ENCODE results near the gene DMRTC2.

Gene DMRTC2

DNA sequence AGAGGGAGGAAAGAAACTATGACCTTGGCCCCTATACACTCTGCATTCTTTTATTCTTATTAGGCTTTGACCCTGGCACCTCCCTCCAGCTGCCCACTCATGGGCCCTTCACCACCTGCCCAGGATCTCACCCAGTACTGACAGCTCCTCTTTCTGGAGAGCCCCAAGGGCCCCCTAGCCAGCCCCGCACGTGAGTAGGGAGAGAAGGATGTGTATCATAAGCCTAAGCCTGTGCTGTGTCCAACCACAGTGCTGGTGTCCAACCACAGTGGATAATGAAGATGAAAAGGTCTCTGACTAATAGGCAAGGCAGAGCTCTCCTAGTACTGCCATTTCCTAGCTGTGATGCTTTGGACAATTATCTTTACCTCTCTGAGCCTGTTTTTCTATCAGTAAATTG, 4.2 kb downstream of the DMRTC2 start:
- POLR2A ChIA-PET = no interaction called here
- H3K4me3 ChIP-seq (ENCODE audit: low read depth, low read length) = no peak overlapping the region
- DNase-seq (ENCODE audit: low read depth, low spot score) = no peak
- CTCF ChIA-PET = interaction anchor here (1.3 kb wide), 1 partner anchor 12 kb away, joined by 4 read pairs; no protein-coding TSS in a partner anchor
- TF ChIP-seq, protein P1, sequence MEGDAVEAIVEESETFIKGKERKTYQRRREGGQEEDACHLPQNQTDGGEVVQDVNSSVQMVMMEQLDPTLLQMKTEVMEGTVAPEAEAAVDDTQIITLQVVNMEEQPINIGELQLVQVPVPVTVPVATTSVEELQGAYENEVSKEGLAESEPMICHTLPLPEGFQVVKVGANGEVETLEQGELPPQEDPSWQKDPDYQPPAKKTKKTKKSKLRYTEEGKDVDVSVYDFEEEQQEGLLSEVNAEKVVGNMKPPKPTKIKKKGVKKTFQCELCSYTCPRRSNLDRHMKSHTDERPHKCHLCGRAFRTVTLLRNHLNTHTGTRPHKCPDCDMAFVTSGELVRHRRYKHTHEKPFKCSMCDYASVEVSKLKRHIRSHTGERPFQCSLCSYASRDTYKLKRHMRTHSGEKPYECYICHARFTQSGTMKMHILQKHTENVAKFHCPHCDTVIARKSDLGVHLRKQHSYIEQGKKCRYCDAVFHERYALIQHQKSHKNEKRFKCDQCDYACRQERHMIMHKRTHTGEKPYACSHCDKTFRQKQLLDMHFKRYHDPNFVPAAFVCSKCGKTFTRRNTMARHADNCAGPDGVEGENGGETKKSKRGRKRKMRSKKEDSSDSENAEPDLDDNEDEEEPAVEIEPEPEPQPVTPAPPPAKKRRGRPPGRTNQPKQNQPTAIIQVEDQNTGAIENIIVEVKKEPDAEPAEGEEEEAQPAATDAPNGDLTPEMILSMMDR (IDR thresholded peaks at IDR 0.05; ENCODE audit: insufficient read depth, low read length, missing control alignments) = no peak

DNA sequence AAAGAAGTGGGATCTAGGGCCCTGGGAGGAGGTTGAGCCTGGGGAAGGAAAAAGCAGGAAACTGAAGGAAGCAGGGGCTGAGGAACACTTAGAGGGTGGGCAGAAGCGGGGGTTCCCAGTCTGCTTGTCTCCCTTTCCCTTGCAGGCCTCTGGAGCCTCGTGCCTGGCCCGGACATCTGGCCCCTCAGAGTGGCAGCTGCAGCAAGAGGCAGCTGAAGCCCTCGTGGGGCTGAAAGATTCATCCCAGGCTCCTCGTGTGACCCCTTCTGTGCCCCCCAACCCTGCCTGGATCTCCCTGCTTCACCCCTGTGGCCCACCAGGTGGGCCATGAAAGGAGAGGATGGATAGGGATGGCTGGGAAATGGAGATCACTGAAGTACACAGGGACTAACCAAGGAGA, 5.5 kb downstream of the DMRTC2 start:
- no peak for DNase-seq (ENCODE audit: low read depth, low spot score)
- ChIA-PET POLR2A (no interaction called here), CTCF (interaction anchor here (1.0 to 1.2 kb wide), 2 partner anchors 16 to 193 kb away, joined by 3 to 4 read pairs; no protein-coding TSS in a partner anchor)
- H3K4me3 ChIP-seq (ENCODE audit: low read depth, low read length) = no peak overlapping the region
- TF ChIP-seq, protein P1 (IDR thresholded peaks at IDR 0.05; ENCODE audit: insufficient read depth, low read length, missing control alignments) = no peak

DNA sequence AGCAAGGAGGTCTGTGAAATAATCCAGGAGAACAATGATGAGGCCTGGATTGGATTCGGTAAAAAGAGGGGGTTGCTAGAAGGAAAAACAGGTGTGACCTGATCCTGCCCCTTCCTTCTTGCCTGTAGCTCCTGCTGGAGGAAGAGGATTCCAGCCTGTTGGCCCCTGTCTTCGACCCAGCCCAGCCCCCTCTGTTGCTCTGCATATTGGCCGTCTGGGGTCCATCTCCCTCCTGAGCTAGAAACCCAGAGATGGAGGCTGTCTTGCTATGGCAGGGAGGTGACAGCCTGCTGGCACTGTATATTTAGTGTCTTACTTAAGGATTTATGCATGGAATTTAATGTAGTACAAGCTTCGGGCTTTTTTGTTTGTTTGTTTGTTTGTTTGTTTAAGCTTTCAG, 6.6 kb downstream of the DMRTC2 start:
- POLR2A ChIA-PET = no interaction called here
- H3K4me3 ChIP-seq (ENCODE audit: low read depth, low read length) = no peak overlapping the region
- no peak for DNase-seq (ENCODE audit: low read depth, low spot score)
- TF ChIP-seq, protein P1 (IDR thresholded peaks at IDR 0.05; ENCODE audit: insufficient read depth, low read length, missing control alignments) = no peak
- CTCF ChIA-PET = interaction anchor here (1.2 kb wide), 2 partner anchors 15 to 17 kb away, joined by 4 read pairs; no protein-coding TSS in a partner anchor

DNA sequence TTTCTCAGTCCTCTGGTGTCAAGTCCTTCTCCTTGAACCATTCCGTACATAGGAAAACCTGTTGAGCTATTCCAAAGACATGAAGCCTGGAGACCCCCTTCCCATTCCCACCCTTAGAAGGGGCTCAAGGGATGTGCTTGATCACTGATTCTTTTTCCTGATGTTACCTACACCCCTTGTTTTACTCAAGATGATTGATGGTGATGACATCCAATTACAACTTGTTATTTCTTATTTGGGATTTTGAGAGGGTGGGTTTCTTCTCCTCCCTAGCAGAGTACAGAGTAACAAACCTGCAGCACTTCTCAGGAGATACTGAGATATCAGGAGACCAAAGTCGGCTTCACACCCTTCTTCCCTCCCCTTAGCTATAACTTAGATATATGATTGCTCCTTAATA, 8.5 kb downstream of the DMRTC2 start:
- TF ChIP-seq, protein P1 (IDR thresholded peaks at IDR 0.05; ENCODE audit: insufficient read depth, low read length, missing control alignments) = no peak
- POLR2A ChIA-PET = no interaction called here
- CTCF ChIA-PET = interaction anchor here (1.3 kb wide), 1 partner anchor 18 kb away, joined by 3 read pairs; no protein-coding TSS in a partner anchor
- DNase-seq (ENCODE audit: low read depth, low spot score) = no peak
- H3K4me3 ChIP-seq (ENCODE audit: low read depth, low read length) = no peak overlapping the region

DNA sequence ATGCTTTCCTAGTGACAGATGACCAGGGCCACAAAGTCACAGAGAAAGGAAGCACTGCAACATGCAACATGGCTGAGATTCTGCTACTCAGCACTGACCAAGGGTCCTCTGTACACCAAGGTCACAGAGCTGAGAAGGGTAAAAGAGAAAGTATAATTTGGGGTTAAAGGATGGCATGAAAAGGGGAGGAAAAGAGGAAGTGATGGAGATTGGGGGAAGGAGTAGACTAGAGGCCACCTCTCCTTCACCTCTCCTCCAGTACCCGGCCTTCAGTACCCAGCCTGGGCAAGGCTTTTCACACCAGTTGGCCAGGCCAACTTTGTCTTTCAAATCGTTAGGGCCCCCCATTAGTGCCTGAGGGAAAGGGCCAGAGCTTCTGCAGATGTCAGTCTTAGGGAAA, 8.9 kb downstream of the DMRTC2 start:
- TF ChIP-seq, protein P1 (IDR thresholded peaks at IDR 0.05; ENCODE audit: insufficient read depth, low read length, missing control alignments) = no peak
- no peak for DNase-seq (ENCODE audit: low read depth, low spot score)
- POLR2A ChIA-PET = no interaction called here
- CTCF ChIA-PET = interaction anchor here (1.1 kb wide), 1 partner anchor 18 kb away, joined by 5 read pairs; no protein-coding TSS in a partner anchor
- H3K4me3 ChIP-seq (ENCODE audit: low read depth, low read length) = no peak overlapping the region

DNA sequence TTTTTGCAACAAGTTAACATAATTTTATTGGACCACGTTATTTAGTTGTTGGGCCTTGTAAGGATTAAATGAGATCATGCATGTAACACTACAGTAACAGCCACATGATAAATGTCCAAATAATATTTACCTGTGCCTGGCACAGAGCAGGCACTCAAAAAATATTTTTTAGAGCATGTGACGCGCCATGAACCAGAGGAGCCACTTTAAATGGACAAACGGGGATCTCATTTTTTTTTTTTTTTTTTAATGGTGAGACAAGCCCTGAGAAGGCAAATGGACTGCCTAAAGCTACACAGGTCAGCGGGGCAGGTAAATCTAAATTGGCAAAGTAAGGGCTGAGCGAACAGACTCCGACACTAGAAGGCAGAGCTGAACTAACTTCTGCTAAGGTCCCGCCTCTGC, 14.4 kb downstream of the DMRTC2 start:
- DNase-seq (ENCODE audit: low read depth, low spot score) = no peak
- CTCF ChIA-PET = interaction anchor here (0.6 to 2.9 kb wide), 10 partner anchors 9 to 99 kb away, joined by 3 to 11 read pairs (median 4); partner anchors contain the start of gene RABAC1
- H3K4me3 ChIP-seq (ENCODE audit: low read depth, low read length) = peak overlapping the region; percentile 52
- POLR2A ChIA-PET = interaction anchor here (0.9 to 2.5 kb wide), 7 partner anchors 9 to 100 kb away, joined by 3 to 27 read pairs (median 9); partner anchors contain the start of gene RABAC1
- TF ChIP-seq, protein P1 (IDR thresholded peaks at IDR 0.05; ENCODE audit: insufficient read depth, low read length, missing control alignments) = no peak

All from AG04449 (cell line).